ENCODE measurements around the gene EXOSC7. TPM values are rescaled to one million over a fixed set of nuclear protein-coding genes. Genes with fewer than 3 reads are reported as not detected.

EXOSC7 gene
- total and polyA plus RNA-seq, 2 of the 4 experiments (the other 2 are of a cell fraction): 61.6 to 62.2 TPM

GRCh38 chr3:45016916-45017315, 40.9 kb downstream of the EXOSC7 start:
- in situ Hi-C loops (cut with MboI; ENCODE audit: low sequenced_read_pairs): no loop called here
- ChIA-PET POLR2A (ENCODE audit: unreplicated experiment) (no interaction called here), CTCF (interaction anchor here (0.6 kb wide), 1 partner anchor 1082 kb away, joined by 3 read pairs; no protein-coding TSS in a partner anchor)
- Histone ChIP-seq H3K4ac (ENCODE audit: low read depth, low read length) (no peak overlapping the region), H3K23ac (ENCODE audit: low read depth, low read length) (no peak overlapping the region), H2AK5ac (ENCODE audit: low read depth, low read length) (no peak overlapping the region), H4K5ac (ENCODE audit: low read depth, low read length) (no peak overlapping the region), H3K9ac (ENCODE audit: low read depth, low read length) (no peak overlapping the region), H3K56ac (ENCODE audit: extremely low read depth, insufficient read depth, low read length) (no peak overlapping the region), H3K79me1 (ENCODE audit: low read depth in 1 of 2, low read length in 2 of 2) (peaks cover 0 to 11% of the 10 kb centered on the region in 2 experiments; a peak in 1 of 4 replicates), H3K27ac (ENCODE audit: insufficient read depth, low read length) (no peak overlapping the region), H2AFZ (replicated peaks; ENCODE audit: low read length, poor library complexity) (no peak overlapping the region), H3K4me1 (ENCODE audit: control insufficient read depth, insufficient read depth, low read length) (peaks cover 6% of the 10 kb centered on the region), H3K27me3 (ENCODE audit: control insufficient read depth, insufficient read depth, low read length) (no peaks in the 10 kb centered on the region), H3K4me2 (ENCODE audit: low read depth, low read length) (no peak overlapping the region), H2BK20ac (ENCODE audit: low read depth, low read length) (no peak overlapping the region), H2BK5ac (ENCODE audit: low read depth, low read length, poor library complexity, severe bottlenecking) (no peak overlapping the region), H2AK9ac (replicated peaks; ENCODE audit: low read depth, low read length, poor library complexity) (no peak overlapping the region), H4K8ac (ENCODE audit: low read depth in 2 of 2, low read length in 2 of 2) (no peak overlapping the region), H3K9me1 (ENCODE audit: insufficient read depth, low read length) (peaks cover 11% of the 10 kb centered on the region), H3K36me3 (ENCODE audit: control insufficient read depth, insufficient read depth, low read length) (no peaks in the 10 kb centered on the region), H2BK15ac (ENCODE audit: low read depth, low read length) (no peak overlapping the region), H3K14ac (replicated peaks; ENCODE audit: low read depth, low read length) (no peak overlapping the region), H4K91ac (ENCODE audit: insufficient read depth, low read depth, low read length) (no peak overlapping the region), H2BK120ac (ENCODE audit: low read depth, low read length) (no peak overlapping the region), H3K9me3 (ENCODE audit: control insufficient read depth, insufficient read depth, low read length) (no peaks in the 10 kb centered on the region), H4K20me1 (ENCODE audit: insufficient read depth, low read length) (peaks cover 5% of the 10 kb centered on the region), H3K18ac (ENCODE audit: low read depth, low read length) (no peak overlapping the region), H3K4me3 (ENCODE audit: insufficient read depth, low read depth, low read length) (no peak overlapping the region)
- no TSS peak for BruUV-seq (replicated peaks)
- ATAC-seq (ENCODE audit: low read depth) (no peak), DNase-seq (no peak)
- no peak for TF ChIP-seq RCOR1 (IDR thresholded peaks at IDR 0.05; ENCODE audit: insufficient replicate concordance, low read length)
- TF ChIP-seq SMC3 (IDR thresholded peaks at IDR 0.05; ENCODE audit: low read depth, low read length): no peak
- no CpG with 5 or more reads among the region's 2 CpGs for WGBS, 2 experiments (ENCODE audit: extremely low coverage in 2 of 2, insufficient read length in 1 of 2)
- intact Hi-C loops (cut with micrococcal nuclease): no loop called here
- dilution Hi-C loops (cut with HindIII; ENCODE audit: low sequenced_read_pairs, unreplicated experiment): no loop called here

Measured in IMR-90 (cell line).